ENCODE results near the gene LRRC26.

Gene LRRC26

GRCh38 chr9:137198902-137199283, 29.0 kb upstream of the LRRC26 start:
- DNase-seq: no peak

GRCh38 chr9:137198051-137198901, 28.4 kb upstream of the LRRC26 start:
- no peak for DNase-seq

GRCh38 chr9:137195525-137196220, 25.8 kb upstream of the LRRC26 start:
- no peak for DNase-seq

GRCh38 chr9:137194909-137195308, 25.1 kb upstream of the LRRC26 start:
- DNase-seq: no peak

GRCh38 chr9:137194388-137194787, 24.5 kb upstream of the LRRC26 start:
- DNase-seq: no peak

- DNase-seq: no peak
Measured at GRCh38 chr9:137193771-137194170, 23.9 kb upstream of the LRRC26 start.

- no peak for DNase-seq
Measured at GRCh38 chr9:137192859-137193258, 23.0 kb upstream of the LRRC26 start.

GRCh38 chr9:137192448-137192780, 22.6 kb upstream of the LRRC26 start:
- DNase-seq: no peak

GRCh38 chr9:137191691-137192447, 22.0 kb upstream of the LRRC26 start:
- DNase-seq: no peak

GRCh38 chr9:137191245-137191644, 21.4 kb upstream of the LRRC26 start:
- no peak for DNase-seq

- no peak for DNase-seq
Measured at GRCh38 chr9:137190315-137190856, 20.5 kb upstream of the LRRC26 start.

GRCh38 chr9:137189297-137190295, 19.7 kb upstream of the LRRC26 start:
- no peak for DNase-seq

GRCh38 chr9:137188490-137189296, 18.8 kb upstream of the LRRC26 start, which contains the start of the genes ANAPC2 and SSNA1:
ANAPC2 (minus strand) TSS chr9:137188560; CDS start chr9:137188532, 28 bp downstream.
SSNA1 (plus strand) TSS chr9:137188676; CDS start chr9:137188727, 51 bp downstream.
- DNase-seq: peak; percentile 93

- no peak for DNase-seq
Measured at GRCh38 chr9:137188086-137188489, 18.2 kb upstream of the LRRC26 start.

GRCh38 chr9:137187386-137187785, 17.5 kb upstream of the LRRC26 start:
- DNase-seq: no peak

- no peak for DNase-seq
Measured at GRCh38 chr9:137186385-137186784, 16.5 kb upstream of the LRRC26 start.

GRCh38 chr9:137185921-137186320, 16.1 kb upstream of the LRRC26 start:
- no peak for DNase-seq

- DNase-seq: no peak
Measured at GRCh38 chr9:137184881-137185660, 15.2 kb upstream of the LRRC26 start.

- DNase-seq: no peak
Measured at GRCh38 chr9:137183980-137184595, 14.2 kb upstream of the LRRC26 start.

- no peak for DNase-seq
Measured at GRCh38 chr9:137182836-137183235, 13.0 kb upstream of the LRRC26 start.
